ENCODE measurements around the gene DAND5. TPM values are rescaled to one million over a fixed set of nuclear protein-coding genes. Genes with fewer than 3 reads are reported as not detected.

Gene DAND5
- total and polyA plus RNA-seq, 2 of the 13 experiments (the other 11 are each of a cell fraction or from before 2014, with no cell fraction given) = 0.04 TPM; not detected in 1

DNA sequence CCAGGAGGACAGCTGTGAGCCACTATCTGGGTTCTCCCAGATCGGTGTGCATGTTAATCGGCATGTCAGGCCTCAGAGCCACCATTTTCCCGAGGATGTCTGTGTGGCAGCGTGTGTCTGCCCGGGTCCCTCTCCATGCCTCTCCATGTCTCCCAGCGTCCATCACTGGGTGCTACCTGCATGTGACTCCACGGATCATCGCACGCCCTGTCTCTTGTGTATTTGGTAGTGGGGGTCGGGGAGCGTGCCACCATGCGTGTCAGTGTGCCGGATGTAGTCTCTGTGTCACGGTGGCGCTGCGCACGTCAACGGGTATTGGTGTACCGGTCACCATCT is 31.8 kb downstream of the DAND5 start:
- peaks cover 6% of the 10 kb centered on the region; the same call in 1 of the 2 replicates for H4K20me1 ChIP-seq (ENCODE audit: insufficient read depth, low read length)
- peaks cover 6 to 10% of the 10 kb centered on the region in 2 experiments; a peak in 4 of 5 replicates for H3K36me3 ChIP-seq (replicated peaks in 1 of 2; ENCODE audit: control insufficient read depth in 1 of 2, insufficient read depth in 2 of 2, low read length in 2 of 2)
- no peak overlapping the region for H2AFZ ChIP-seq (ENCODE audit: low read length)
- H3K4me3 ChIP-seq (replicated peaks in 1 of 3; ENCODE audit: insufficient read depth in 1 of 3, low read depth in 2 of 3, low read length in 3 of 3) = no peak overlapping the region
- no peaks in the 10 kb centered on the region for H3K27me3 ChIP-seq (ENCODE audit: control insufficient read depth in 1 of 2, insufficient read depth in 2 of 2, low read length in 2 of 2)
- no peak overlapping the region for H3K9ac ChIP-seq (ENCODE audit: insufficient read depth, low read depth, low read length)
- DNase-seq (ENCODE audit: low spot score) = no peak
- POLR2A ChIA-PET = interaction anchor here (0.6 to 1.8 kb wide), 3 partner anchors 12 to 60 kb away, joined by 3 to 8 read pairs (median 5); no protein-coding TSS in a partner anchor
- intact Hi-C loops (cut with micrococcal nuclease; ENCODE audit: unreplicated experiment) (no loop called here), in situ Hi-C loops (cut with HindIII; ENCODE audit: extremely low pct_ligation_motif_present, low pct_unique_long_range_greater_than_20kb) (no loop called here)
- CTCF ChIA-PET (ENCODE audit: low intra/inter-chr PET ratio, low total read pairs) = no interaction called here
- H3K4me1 ChIP-seq (ENCODE audit: insufficient read depth, low read length) = peaks cover 27% of the 10 kb centered on the region
- no peak overlapping the region for H3K4me2 ChIP-seq (ENCODE audit: low read depth, low read length)
- FAIRE-seq = no peak
- H3K9me3 ChIP-seq (ENCODE audit: low read length) = no peaks in the 10 kb centered on the region
- 99% methylated on average over 18 of the region's 19 CpGs for WGBS (ENCODE audit: low lambda C conversion rate)
- H3K27ac ChIP-seq (ENCODE audit: extremely low read length, insufficient read depth, low read length) = no peak overlapping the region
- peaks cover 55% of the 10 kb centered on the region for H3K79me2 ChIP-seq (ENCODE audit: insufficient read depth, low read length)
- no peak for ATAC-seq
- TF ChIP-seq ZNF260 (CRISPR knock-in tag; IDR thresholded peaks at IDR 0.05; ENCODE audit: borderline replicate concordance, low read depth) = no peak
- TF ChIP-seq HNRNPL (IDR thresholded peaks at IDR 0.05; ENCODE audit: low read depth, low read length) = no peak
- 0 out of 2 replicates have a peak, but pooled peaks have one; percentile 5 for TF ChIP-seq RBFOX2 (IDR thresholded peaks at IDR 0.05; ENCODE audit: low read depth, low read length)
- TF ChIP-seq, protein P1, sequence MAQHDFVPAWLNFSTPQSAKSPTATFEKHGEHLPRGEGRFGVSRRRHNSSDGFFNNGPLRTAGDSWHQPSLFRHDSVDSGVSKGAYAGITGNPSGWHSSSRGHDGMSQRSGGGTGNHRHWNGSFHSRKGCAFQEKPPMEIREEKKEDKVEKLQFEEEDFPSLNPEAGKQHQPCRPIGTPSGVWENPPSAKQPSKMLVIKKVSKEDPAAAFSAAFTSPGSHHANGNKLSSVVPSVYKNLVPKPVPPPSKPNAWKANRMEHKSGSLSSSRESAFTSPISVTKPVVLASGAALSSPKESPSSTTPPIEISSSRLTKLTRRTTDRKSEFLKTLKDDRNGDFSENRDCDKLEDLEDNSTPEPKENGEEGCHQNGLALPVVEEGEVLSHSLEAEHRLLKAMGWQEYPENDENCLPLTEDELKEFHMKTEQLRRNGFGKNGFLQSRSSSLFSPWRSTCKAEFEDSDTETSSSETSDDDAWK (CRISPR knock-in tag; IDR thresholded peaks at IDR 0.05) = no peak
- no TSS peak for BruUV-seq (replicated peaks)

DNA sequence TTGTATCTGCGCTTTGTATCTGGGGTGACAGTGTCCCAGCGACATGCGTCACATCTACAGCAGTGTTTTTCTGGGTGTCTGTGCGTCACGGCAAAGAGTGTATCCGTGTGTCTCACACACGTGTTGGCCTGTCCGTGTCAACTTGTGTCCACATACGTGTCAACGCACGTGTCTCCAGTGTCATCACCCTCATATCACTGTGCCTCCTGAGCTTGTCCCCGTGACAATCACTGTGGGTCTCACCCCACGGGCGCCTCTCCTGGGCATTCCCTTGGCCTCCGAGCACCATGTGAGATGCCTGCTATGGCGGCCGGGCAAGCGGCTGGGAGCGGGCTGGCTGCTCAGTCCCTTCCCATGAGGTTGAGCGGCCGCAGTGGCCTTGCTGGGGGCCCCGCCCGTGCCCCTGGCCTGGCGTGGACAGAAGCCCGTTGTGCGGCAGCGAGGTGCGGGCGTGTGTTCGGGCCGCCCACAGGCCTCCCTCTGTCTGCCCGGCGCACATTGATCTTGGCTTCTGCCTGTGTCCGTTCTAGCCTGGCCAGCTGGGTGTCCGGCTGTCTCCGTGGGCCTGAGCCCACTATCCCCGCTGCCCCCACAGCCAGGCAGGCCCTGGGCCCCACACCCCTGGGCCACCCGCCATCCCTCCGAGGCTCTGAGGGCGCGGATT is 32.3 kb downstream of the DAND5 start:
- ChIA-PET CTCF (ENCODE audit: low intra/inter-chr PET ratio, low total read pairs) (no interaction called here), POLR2A (no interaction called here)
- H3K9ac ChIP-seq (ENCODE audit: insufficient read depth, low read depth, low read length) = no peak overlapping the region

More for the DNA sequence above, 32.3 kb downstream of the DAND5 start:
- in situ Hi-C loops (cut with HindIII; ENCODE audit: extremely low pct_ligation_motif_present, low pct_unique_long_range_greater_than_20kb) (no loop called here), intact Hi-C loops (cut with micrococcal nuclease; ENCODE audit: unreplicated experiment) (no loop called here)
- Histone ChIP-seq H2AFZ (ENCODE audit: low read length) (no peak overlapping the region), H3K79me2 (ENCODE audit: insufficient read depth, low read length) (peaks cover 56% of the 10 kb centered on the region), H3K36me3 (replicated peaks in 1 of 2; ENCODE audit: control insufficient read depth in 1 of 2, insufficient read depth in 2 of 2, low read length in 2 of 2) (peaks cover 6 to 10% of the 10 kb centered on the region in 2 experiments; a peak in 4 of 5 replicates), H3K4me3 (replicated peaks in 1 of 3; ENCODE audit: insufficient read depth in 1 of 3, low read depth in 2 of 3, low read length in 3 of 3) (no peak overlapping the region), H3K27ac (ENCODE audit: extremely low read length, insufficient read depth, low read length) (no peak overlapping the region), H4K20me1 (ENCODE audit: insufficient read depth, low read length) (peaks cover 6% of the 10 kb centered on the region; the same call in 1 of the 2 replicates), H3K27me3 (ENCODE audit: control insufficient read depth in 1 of 2, insufficient read depth in 2 of 2, low read length in 2 of 2) (no peaks in the 10 kb centered on the region; a peak in 1 of 5 replicates), H3K4me2 (ENCODE audit: low read depth, low read length) (no peak overlapping the region), H3K4me1 (ENCODE audit: insufficient read depth, low read length) (peaks cover 27% of the 10 kb centered on the region), H3K9me3 (ENCODE audit: low read length) (no peaks in the 10 kb centered on the region)
- WGBS (ENCODE audit: low lambda C conversion rate) = 97% methylated on average over 23 of the region's 41 CpGs
- no TSS peak for BruUV-seq (replicated peaks)
- no peak for ATAC-seq
- no peak for TF ChIP-seq ZNF530 (CRISPR knock-in tag; IDR thresholded peaks at IDR 0.05; ENCODE audit: low read depth)
- 0 out of 2 replicates have a peak, but pooled peaks have one; percentile 28 for TF ChIP-seq RBFOX2 (IDR thresholded peaks at IDR 0.05; ENCODE audit: low read depth, low read length)
- no peak for FAIRE-seq
- DNase-seq (ENCODE audit: low spot score) = no peak

Data from HepG2 (cell line).